ENCODE results near the gene FAM171A1.

DNA sequence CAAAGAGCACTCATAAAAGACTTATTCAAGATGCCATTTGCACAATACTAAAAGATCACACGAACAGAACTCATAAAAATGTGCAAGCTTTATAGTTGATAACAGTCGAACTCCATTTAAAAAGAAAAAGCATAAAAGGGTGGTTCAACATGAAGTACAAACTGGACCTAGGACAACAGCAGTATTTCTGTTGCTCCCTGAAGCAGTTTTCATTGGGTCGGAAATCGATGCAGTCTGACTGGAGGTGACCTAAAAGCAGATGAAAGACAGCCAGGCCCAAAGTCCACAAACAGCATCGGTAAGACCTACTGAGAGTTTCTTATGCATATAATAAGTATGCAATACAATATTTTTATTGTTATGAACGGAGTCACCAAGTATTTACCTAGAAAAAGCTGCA lies 23.9 kb downstream of the FAM171A1 start:
- TF ChIP-seq, protein P1, sequence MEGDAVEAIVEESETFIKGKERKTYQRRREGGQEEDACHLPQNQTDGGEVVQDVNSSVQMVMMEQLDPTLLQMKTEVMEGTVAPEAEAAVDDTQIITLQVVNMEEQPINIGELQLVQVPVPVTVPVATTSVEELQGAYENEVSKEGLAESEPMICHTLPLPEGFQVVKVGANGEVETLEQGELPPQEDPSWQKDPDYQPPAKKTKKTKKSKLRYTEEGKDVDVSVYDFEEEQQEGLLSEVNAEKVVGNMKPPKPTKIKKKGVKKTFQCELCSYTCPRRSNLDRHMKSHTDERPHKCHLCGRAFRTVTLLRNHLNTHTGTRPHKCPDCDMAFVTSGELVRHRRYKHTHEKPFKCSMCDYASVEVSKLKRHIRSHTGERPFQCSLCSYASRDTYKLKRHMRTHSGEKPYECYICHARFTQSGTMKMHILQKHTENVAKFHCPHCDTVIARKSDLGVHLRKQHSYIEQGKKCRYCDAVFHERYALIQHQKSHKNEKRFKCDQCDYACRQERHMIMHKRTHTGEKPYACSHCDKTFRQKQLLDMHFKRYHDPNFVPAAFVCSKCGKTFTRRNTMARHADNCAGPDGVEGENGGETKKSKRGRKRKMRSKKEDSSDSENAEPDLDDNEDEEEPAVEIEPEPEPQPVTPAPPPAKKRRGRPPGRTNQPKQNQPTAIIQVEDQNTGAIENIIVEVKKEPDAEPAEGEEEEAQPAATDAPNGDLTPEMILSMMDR (conservative IDR thresholded peaks at IDR 0.05 in 1 of 2, IDR thresholded peaks at IDR 0.05 in 1 of 2; ENCODE audit: extremely low read depth in 1 of 2, insufficient read depth in 1 of 2, low read depth in 1 of 2, low read length in 2 of 2), result no peak
- no peak for TF ChIP-seq EZH2 (IDR thresholded peaks at IDR 0.05; ENCODE audit: borderline replicate concordance, low read length)
